ENCODE measurements around the gene CAMTA1. TPM values are rescaled to one million over a fixed set of nuclear protein-coding genes. Genes with fewer than 3 reads are reported as not detected.

CAMTA1 gene
- polyA plus RNA-seq, 3 donors from 2014 or later, result 52.7 to 89.0 (median 71.0) TPM

- peaks cover 0 to 4% (median 0%) of the 10 kb centered on the region in 3 donors for H3K27me3 Mint-ChIP-seq (ENCODE audit: low read depth in 3 of 3)
- DNase-seq, result no peak
- H3K36me3 Mint-ChIP-seq, result no peaks in the 10 kb centered on the region
- H3K27ac Mint-ChIP-seq, result no peak overlapping the region
- H3K4me3 Mint-ChIP-seq, result no peak overlapping the region
- no peaks in the 10 kb centered on the region for H3K9me3 Mint-ChIP-seq
- no peaks in the 10 kb centered on the region for H3K4me1 Mint-ChIP-seq
Observed at GRCh38 chr1:7430691-7431090, 645.4 kb downstream of the CAMTA1 start.

GRCh38 chr1:7432102-7432899, 647.0 kb downstream of the CAMTA1 start:
- no peak overlapping the region for H3K27ac Mint-ChIP-seq
- no peaks in the 10 kb centered on the region for H3K9me3 Mint-ChIP-seq
- H3K4me3 Mint-ChIP-seq, result no peak overlapping the region
- H3K27me3 Mint-ChIP-seq (ENCODE audit: low read depth in 3 of 3), result peaks cover 0 to 4% (median 0%) of the 10 kb centered on the region in 3 donors
- no peak for DNase-seq
- H3K4me1 Mint-ChIP-seq, result no peaks in the 10 kb centered on the region
- H3K36me3 Mint-ChIP-seq, result no peaks in the 10 kb centered on the region

- Mint-ChIP-seq H3K9me3 (no peaks in the 10 kb centered on the region), H3K27me3 (ENCODE audit: low read depth in 3 of 3) (peaks cover 0 to 4% (median 0%) of the 10 kb centered on the region in 3 donors), H3K27ac (no peak overlapping the region), H3K4me1 (no peaks in the 10 kb centered on the region), H3K36me3 (no peaks in the 10 kb centered on the region), H3K4me3 (no peak overlapping the region)
- DNase-seq, result no peak
Observed at GRCh38 chr1:7432900-7433380, 647.7 kb downstream of the CAMTA1 start.

- no peaks in the 10 kb centered on the region for H3K4me1 Mint-ChIP-seq
- DNase-seq, result no peak
- H3K27me3 Mint-ChIP-seq (ENCODE audit: low read depth in 3 of 3), result peaks cover 0 to 4% (median 3%) of the 10 kb centered on the region in 3 donors
- no peak overlapping the region for H3K4me3 Mint-ChIP-seq
- no peak overlapping the region for H3K27ac Mint-ChIP-seq
- no peaks in the 10 kb centered on the region for H3K36me3 Mint-ChIP-seq
- H3K9me3 Mint-ChIP-seq, result no peaks in the 10 kb centered on the region
Observed at GRCh38 chr1:7434566-7434965, 649.3 kb downstream of the CAMTA1 start.

GRCh38 chr1:7435276-7436055, 650.2 kb downstream of the CAMTA1 start:
- no peak overlapping the region for H3K27ac Mint-ChIP-seq
- H3K4me1 Mint-ChIP-seq, result no peaks in the 10 kb centered on the region

GRCh38 chr1:7436056-7437005, 651.1 kb downstream of the CAMTA1 start:
- H3K4me3 Mint-ChIP-seq, result no peak overlapping the region
- no peak overlapping the region for H3K27ac Mint-ChIP-seq
- no peaks in the 10 kb centered on the region for H3K9me3 Mint-ChIP-seq
- DNase-seq, result no peak
- peaks cover 0 to 4% (median 3%) of the 10 kb centered on the region in 3 donors for H3K27me3 Mint-ChIP-seq (ENCODE audit: low read depth in 3 of 3)
- no peaks in the 10 kb centered on the region for H3K4me1 Mint-ChIP-seq
- no peaks in the 10 kb centered on the region for H3K36me3 Mint-ChIP-seq

More at GRCh38 chr1:7435276-7436055, 650.2 kb downstream of the CAMTA1 start:
- Mint-ChIP-seq H3K4me3 (no peak overlapping the region), H3K9me3 (no peaks in the 10 kb centered on the region), H3K27me3 (ENCODE audit: low read depth in 3 of 3) (peaks cover 0 to 4% (median 3%) of the 10 kb centered on the region in 3 donors), H3K36me3 (no peaks in the 10 kb centered on the region)
- no peak for DNase-seq

GRCh38 chr1:7437036-7437435, 651.8 kb downstream of the CAMTA1 start:
- Mint-ChIP-seq H3K9me3 (no peaks in the 10 kb centered on the region), H3K4me1 (no peaks in the 10 kb centered on the region), H3K27me3 (ENCODE audit: low read depth in 3 of 3) (peaks cover 0 to 4% (median 3%) of the 10 kb centered on the region in 3 donors), H3K4me3 (no peak overlapping the region), H3K36me3 (no peaks in the 10 kb centered on the region), H3K27ac (no peak overlapping the region)
- no peak for DNase-seq

GRCh38 chr1:7437608-7438395, 652.5 kb downstream of the CAMTA1 start:
- no peak overlapping the region for H3K4me3 Mint-ChIP-seq

GRCh38 chr1:7438396-7438785, 653.1 kb downstream of the CAMTA1 start:
- no peaks in the 10 kb centered on the region for H3K4me1 Mint-ChIP-seq

More at GRCh38 chr1:7437608-7438395, 652.5 kb downstream of the CAMTA1 start:
- Mint-ChIP-seq H3K36me3 (no peaks in the 10 kb centered on the region), H3K27ac (no peak overlapping the region), H3K9me3 (no peaks in the 10 kb centered on the region), H3K27me3 (ENCODE audit: low read depth in 3 of 3) (peaks cover 0 to 4% (median 3%) of the 10 kb centered on the region in 3 donors), H3K4me1 (no peaks in the 10 kb centered on the region)
- DNase-seq, result no peak

GRCh38 chr1:7438921-7439655, 653.8 kb downstream of the CAMTA1 start:
- no peaks in the 10 kb centered on the region for H3K36me3 Mint-ChIP-seq
- H3K27me3 Mint-ChIP-seq (ENCODE audit: low read depth in 3 of 3), result peaks cover 2 to 4% (median 3%) of the 10 kb centered on the region in 3 donors
- no peak overlapping the region for H3K27ac Mint-ChIP-seq
- DNase-seq, result no peak
- H3K9me3 Mint-ChIP-seq, result no peaks in the 10 kb centered on the region
- no peaks in the 10 kb centered on the region for H3K4me1 Mint-ChIP-seq
- H3K4me3 Mint-ChIP-seq, result no peak overlapping the region

More at GRCh38 chr1:7438396-7438785, 653.1 kb downstream of the CAMTA1 start:
- H3K9me3 Mint-ChIP-seq, result no peaks in the 10 kb centered on the region
- H3K4me3 Mint-ChIP-seq, result no peak overlapping the region
- no peak overlapping the region for H3K27ac Mint-ChIP-seq
- peaks cover 2 to 4% (median 3%) of the 10 kb centered on the region in 3 donors for H3K27me3 Mint-ChIP-seq (ENCODE audit: low read depth in 3 of 3)
- H3K36me3 Mint-ChIP-seq, result no peaks in the 10 kb centered on the region
- DNase-seq, result no peak

GRCh38 chr1:7440154-7440553, 654.9 kb downstream of the CAMTA1 start:
- Mint-ChIP-seq H3K27me3 (ENCODE audit: low read depth in 3 of 3) (peaks cover 2 to 3% (median 2%) of the 10 kb centered on the region in 3 donors), H3K9me3 (no peaks in the 10 kb centered on the region), H3K27ac (no peak overlapping the region), H3K4me3 (no peak overlapping the region), H3K36me3 (no peaks in the 10 kb centered on the region), H3K4me1 (no peaks in the 10 kb centered on the region)
- DNase-seq, result no peak

GRCh38 chr1:7441143-7441841, 656.0 kb downstream of the CAMTA1 start:
- Mint-ChIP-seq H3K36me3 (no peaks in the 10 kb centered on the region), H3K27me3 (ENCODE audit: low read depth in 3 of 3) (peaks cover 2 to 3% (median 2%) of the 10 kb centered on the region in 3 donors), H3K9me3 (no peaks in the 10 kb centered on the region)

More at GRCh38 chr1:7441143-7441841, 656.0 kb downstream of the CAMTA1 start:
- Mint-ChIP-seq H3K4me1 (no peaks in the 10 kb centered on the region), H3K4me3 (no peak overlapping the region), H3K27ac (no peak overlapping the region)
- DNase-seq, result no peak

Data from immature natural killer cell (primary cell).